Neutrophil (primary cell): Measurements from ENCODE around the gene KIF1A.

Experiments
- H3K27ac ChIP-seq: fragments of 200-600 bp; sonication (generic); 2 replicates; pipeline ENCODE4 v1.5.1; 2016; ENCODE audit warnings: mild to moderate bottlenecking, moderate library complexity
- H3K27me3 ChIP-seq: fragments of 200-600 bp; sonication (generic); 2 replicates; pipeline ENCODE4 v1.6.0; 2016; ENCODE audit warnings: mild to moderate bottlenecking
- H3K36me3 ChIP-seq: fragments of 200-600 bp; sonication (generic); 2 replicates; pipeline ENCODE4 v1.5.1; 2017
- H3K4me1 ChIP-seq, 2 experiments: fragments of 200-600 bp in 1 of 2; sonication (generic) in 1 of 2; 1 replicate in 1 of 2; 2 replicates in 1 of 2; pipeline versions ENCODE4 v1.5.1 to v1.6.1; 2013 to 2016; ENCODE audit warnings: low read depth in 1 of 2, low read length in 1 of 2, mild to moderate bottlenecking in 1 of 2, moderate library complexity in 1 of 2; ENCODE audit not compliant: control insufficient read depth in 1 of 2, insufficient read depth in 1 of 2
- H3K4me3 ChIP-seq, 2 experiments: fragments of 200-600 bp in 1 of 2; sonication (generic) in 1 of 2; 1 replicate in 1 of 2; 2 replicates in 1 of 2; pipeline ENCODE4 v1.5.1; 2013 to 2016; ENCODE audit warnings: low read depth in 1 of 2, low read length in 1 of 2, mild to moderate bottlenecking in 1 of 2, moderate library complexity in 1 of 2
- H3K9me3 ChIP-seq: fragments of 200-600 bp; sonication (generic); 2 replicates; pipeline ENCODE4 v1.5.1; 2016
- TF ChIP-seq, protein P1 (sequence below): fragments of 200-600 bp; sonication (generic); IDR thresholded peaks from 2 replicates; pipeline ENCODE4 v1.5.1; 2016; ENCODE audit warnings: antibody characterized with exemption

The KIF1A gene

GRCh38 chr2:240689975-240690374 is 130.0 kb downstream of the KIF1A start:
- TF ChIP-seq, protein P1, sequence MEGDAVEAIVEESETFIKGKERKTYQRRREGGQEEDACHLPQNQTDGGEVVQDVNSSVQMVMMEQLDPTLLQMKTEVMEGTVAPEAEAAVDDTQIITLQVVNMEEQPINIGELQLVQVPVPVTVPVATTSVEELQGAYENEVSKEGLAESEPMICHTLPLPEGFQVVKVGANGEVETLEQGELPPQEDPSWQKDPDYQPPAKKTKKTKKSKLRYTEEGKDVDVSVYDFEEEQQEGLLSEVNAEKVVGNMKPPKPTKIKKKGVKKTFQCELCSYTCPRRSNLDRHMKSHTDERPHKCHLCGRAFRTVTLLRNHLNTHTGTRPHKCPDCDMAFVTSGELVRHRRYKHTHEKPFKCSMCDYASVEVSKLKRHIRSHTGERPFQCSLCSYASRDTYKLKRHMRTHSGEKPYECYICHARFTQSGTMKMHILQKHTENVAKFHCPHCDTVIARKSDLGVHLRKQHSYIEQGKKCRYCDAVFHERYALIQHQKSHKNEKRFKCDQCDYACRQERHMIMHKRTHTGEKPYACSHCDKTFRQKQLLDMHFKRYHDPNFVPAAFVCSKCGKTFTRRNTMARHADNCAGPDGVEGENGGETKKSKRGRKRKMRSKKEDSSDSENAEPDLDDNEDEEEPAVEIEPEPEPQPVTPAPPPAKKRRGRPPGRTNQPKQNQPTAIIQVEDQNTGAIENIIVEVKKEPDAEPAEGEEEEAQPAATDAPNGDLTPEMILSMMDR = no peak
- H3K4me3 ChIP-seq = no peak overlapping the region
- no peak overlapping the region for H3K27ac ChIP-seq
- no peaks in the 10 kb centered on the region for H3K4me1 ChIP-seq
- no peaks in the 10 kb centered on the region for H3K36me3 ChIP-seq
- no peaks in the 10 kb centered on the region for H3K27me3 ChIP-seq
- H3K9me3 ChIP-seq = no peaks in the 10 kb centered on the region

GRCh38 chr2:240688553-240688919 is 131.5 kb downstream of the KIF1A start:
- Histone ChIP-seq H3K4me1 (no peaks in the 10 kb centered on the region), H3K27ac (no peak overlapping the region), H3K27me3 (peaks cover 4% of the 10 kb centered on the region), H3K9me3 (no peaks in the 10 kb centered on the region), H3K4me3 (no peak overlapping the region), H3K36me3 (no peaks in the 10 kb centered on the region)
- TF ChIP-seq, protein P1 = no peak

DNA sequence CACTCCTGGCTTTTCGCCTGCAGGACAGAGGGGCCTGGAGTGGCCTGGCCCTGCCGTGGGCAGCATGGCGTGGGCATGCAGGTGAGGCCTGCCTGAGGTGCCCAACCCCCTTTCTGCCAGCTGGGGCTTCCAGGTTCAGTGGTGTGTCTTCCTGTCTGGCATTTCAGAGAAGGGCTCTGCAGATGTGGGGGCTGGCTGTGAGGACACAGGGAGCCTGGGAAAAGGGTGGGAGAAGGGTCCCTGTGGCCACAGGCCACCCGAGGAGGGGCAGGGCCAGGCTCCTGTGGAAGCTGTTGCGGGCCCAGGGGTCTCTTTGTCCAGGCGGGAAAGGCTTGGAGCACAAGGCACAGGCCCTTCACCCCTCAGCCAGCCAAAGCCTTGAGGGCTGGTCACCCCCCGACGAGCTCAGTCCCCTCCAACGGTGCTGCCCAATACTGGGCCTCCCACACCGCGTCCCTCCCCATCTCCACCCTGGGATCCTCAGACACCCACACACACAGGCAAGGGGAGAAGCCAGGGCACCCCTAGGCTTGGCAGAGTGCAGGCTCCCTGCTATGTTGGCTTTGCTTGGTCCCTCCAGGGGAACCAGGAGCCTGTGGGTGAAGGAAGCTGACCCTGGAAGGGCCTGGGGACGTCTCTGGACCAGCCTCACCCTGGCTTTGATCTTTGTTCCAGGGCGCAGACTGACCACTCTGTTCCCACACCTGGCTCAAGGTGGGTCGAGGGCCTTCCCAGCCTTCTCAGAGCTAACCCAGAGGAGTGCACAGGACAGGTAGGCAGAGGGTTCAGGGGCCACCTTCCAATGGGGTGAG is 132.1 kb downstream of the KIF1A start:
- no peak overlapping the region for H3K4me3 ChIP-seq
- no peaks in the 10 kb centered on the region for H3K36me3 ChIP-seq
- no peaks in the 10 kb centered on the region for H3K4me1 ChIP-seq
- H3K9me3 ChIP-seq = no peaks in the 10 kb centered on the region
- TF ChIP-seq, protein P1 = no peak
- peaks cover 4% of the 10 kb centered on the region for H3K27me3 ChIP-seq
- no peak overlapping the region for H3K27ac ChIP-seq

- H3K36me3 ChIP-seq = no peaks in the 10 kb centered on the region
- H3K27me3 ChIP-seq = peaks cover 4% of the 10 kb centered on the region
- TF ChIP-seq, protein P1 = no peak
- no peaks in the 10 kb centered on the region for H3K9me3 ChIP-seq
- H3K4me3 ChIP-seq = no peak overlapping the region
- no peak overlapping the region for H3K27ac ChIP-seq
- H3K4me1 ChIP-seq = no peaks in the 10 kb centered on the region
Measured at GRCh38 chr2:240687045-240687740, 132.8 kb downstream of the KIF1A start.

DNA sequence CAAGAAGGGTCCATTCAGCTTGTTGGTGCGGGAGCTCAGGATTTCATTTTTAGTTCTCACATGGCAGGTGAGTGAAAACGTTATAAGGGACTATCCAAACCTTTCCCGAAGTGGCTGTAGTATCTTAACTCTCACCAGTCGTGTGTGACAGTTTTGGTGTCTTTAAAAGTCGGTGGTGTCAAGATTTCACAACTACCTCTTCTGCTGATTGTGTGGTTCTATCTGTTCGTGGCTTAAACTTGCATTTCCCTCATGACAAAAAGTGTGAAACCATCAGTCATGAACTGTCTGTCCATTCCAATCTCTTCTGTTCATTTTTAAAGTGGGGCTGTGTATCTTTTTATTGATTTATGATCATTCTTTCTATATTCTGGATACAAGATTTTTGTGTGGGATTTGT is 133.6 kb downstream of the KIF1A start:
- Histone ChIP-seq H3K4me3 (no peak overlapping the region), H3K27me3 (peaks cover 4% of the 10 kb centered on the region), H3K36me3 (no peaks in the 10 kb centered on the region), H3K4me1 (no peaks in the 10 kb centered on the region), H3K27ac (no peak overlapping the region), H3K9me3 (no peaks in the 10 kb centered on the region)
- TF ChIP-seq, protein P1 = no peak
